SK-N-SH (cell line): Measurements from ENCODE around the gene CDC42SE2. TPM values are rescaled to one million over a fixed set of nuclear protein-coding genes. Genes with fewer than 3 reads are reported as not detected.
A peak's percentile ranks its signal among the peaks of the same experiment; 100 is the strongest.

Source experiments
- CTCF ChIA-PET: fragments of 300-600, 350-600 bp; formaldehyde crosslinking; extraction: SDS; loops from one replicate; lab custom pipeline; 2021; lab: Yijun Ruan, JAX
- POLR2A ChIA-PET: fragments of 350-600 bp; sonication (Branson Sonifier 250); formaldehyde crosslinking; extraction: SDS; loops from one replicate; lab custom pipeline; 2020; ENCODE audit warnings: antibody characterized with exemption, inconsistent platforms; lab: Yijun Ruan, JAX
- DNase-seq: peaks from one replicate; pipeline ENCODE4 v3.0.0; 2012
- H2AFZ ChIP-seq: fragments of 200-600 bp; sonication (generic); 2 replicates; pipeline ENCODE4 v1.8.1; 2016; ENCODE audit warnings: antibody characterized with exemption, mild to moderate bottlenecking, low read depth
- H3F3A ChIP-seq: fragments of 200-600 bp; sonication (generic); replicated peaks from 2 replicates; pipeline ENCODE3; 2016; ENCODE audit warnings: antibody characterized with exemption, mild to moderate bottlenecking; ENCODE audit not compliant: insufficient read depth
- H3K27ac ChIP-seq, 2 experiments: fragments of 200-500 bp in 1 of 2; fragments of 200-600 bp in 1 of 2; sonication (Bioruptor generic) in 1 of 2; sonication (generic), shearing (Covaris generic) in 1 of 2; 2 replicates each; pipeline versions ENCODE4 v1.5.1 to v1.6.1; 2014 to 2016; ENCODE audit warnings: low read depth in 2 of 2, inconsistent platforms in 1 of 2, low read length in 1 of 2, mild to moderate bottlenecking in 1 of 2, mixed read lengths in 1 of 2
- H3K27me3 ChIP-seq: fragments of 200-600 bp; sonication (generic), shearing (Covaris generic); 2 replicates; pipeline ENCODE4 v1.6.1; 2016; ENCODE audit warnings: mixed run types; ENCODE audit not compliant: insufficient read depth
- H3K36me3 ChIP-seq, 2 experiments: fragments of 200-500 bp in 1 of 2; fragments of 200-600 bp in 1 of 2; sonication (Bioruptor generic) in 1 of 2; sonication (generic) in 1 of 2; replicated peaks in 1 of 2; 2 replicates each; pipeline versions ENCODE3 to v1.5.1; 2014 to 2016; ENCODE audit warnings: low read length in 1 of 2, mild to moderate bottlenecking in 1 of 2; ENCODE audit not compliant: insufficient read depth in 2 of 2, control insufficient read depth in 1 of 2
- H3K4me1 ChIP-seq, 2 experiments: fragments of 200-500 bp in 1 of 2; fragments of 200-600 bp in 1 of 2; sonication (Bioruptor generic) in 1 of 2; sonication (generic), shearing (Covaris generic) in 1 of 2; 2 replicates each; pipeline versions ENCODE4 v1.5.1 to v1.6.1; 2014 to 2016; ENCODE audit warnings: low read depth in 1 of 2, low read length in 1 of 2, mixed run types in 1 of 2; ENCODE audit not compliant: insufficient read depth in 2 of 2, control insufficient read depth in 1 of 2
- H3K4me2 ChIP-seq: fragments of 200-600 bp; sonication (generic), shearing (Covaris generic); 2 replicates; pipeline ENCODE4 v1.6.1; 2017; ENCODE audit warnings: mixed run types
- H3K4me3 ChIP-seq, 2 experiments: fragments of 200-500 bp in 1 of 2; fragments of 200-600 bp in 1 of 2; sonication (Bioruptor generic) in 1 of 2; sonication (generic), shearing (Covaris generic) in 1 of 2; 2 replicates each; pipeline versions ENCODE4 v1.5.1 to v1.8.1; 2014 to 2016; ENCODE audit warnings: low read depth in 2 of 2, inconsistent platforms in 1 of 2, low read length in 1 of 2, mild to moderate bottlenecking in 1 of 2, mixed read lengths in 1 of 2, moderate library complexity in 1 of 2
- H3K79me2 ChIP-seq: fragments of 200-600 bp; sonication (generic); 2 replicates; pipeline ENCODE4 v1.8.1; 2017; ENCODE audit warnings: mild to moderate bottlenecking; ENCODE audit not compliant: insufficient read depth
- H3K9ac ChIP-seq: fragments of 200-600 bp; sonication (generic); 2 replicates; pipeline ENCODE4 v1.6.1; 2017; ENCODE audit warnings: mixed run types
- H3K9me2 ChIP-seq: fragments of 200-600 bp; sonication (generic); 2 replicates; pipeline ENCODE4 v1.6.1; 2017; ENCODE audit warnings: mixed run types
- H3K9me3 ChIP-seq: fragments of 200-600 bp; sonication (generic); 2 replicates; pipeline ENCODE4 v1.6.1; 2017; ENCODE audit warnings: mixed run types, mild to moderate bottlenecking, moderate library complexity
- H4K20me1 ChIP-seq: fragments of 200-600 bp; sonication (generic); 2 replicates; pipeline ENCODE4 v1.6.1; 2017; ENCODE audit warnings: mild to moderate bottlenecking, mixed run types; ENCODE audit not compliant: insufficient read depth
- CHD2 ChIP-seq: fragments of 150-350 bp; IDR thresholded peaks from 2 replicates; pipeline ENCODE4 v1.6.1; 2018; ENCODE audit warnings: low read length; ENCODE audit not compliant: partially characterized antibody
- CTCF ChIP-seq: fragments of 200-600 bp; sonication (generic); IDR thresholded peaks from 2 replicates; pipeline ENCODE4 v1.6.1; 2017; ENCODE audit warnings: antibody characterized with exemption, mild to moderate bottlenecking, moderate library complexity
- ELF1 ChIP-seq: IDR thresholded peaks from 2 replicates; pipeline ENCODE4 v1.4.0; 2012
- EP300 ChIP-seq, 2 experiments: IDR thresholded peaks; 2 replicates each; pipeline versions ENCODE4 v1.4.0 to v1.6.1; 2012; ENCODE audit warnings: borderline replicate concordance in 1 of 2, low read depth in 1 of 2, low read length in 1 of 2
- FOSL2 ChIP-seq: IDR thresholded peaks from 2 replicates; pipeline ENCODE4 v1.4.0; 2012; ENCODE audit warnings: low read depth, mild to moderate bottlenecking, moderate library complexity, borderline replicate concordance
- FOXJ3 ChIP-seq: sonication (generic); formaldehyde crosslinking; IDR thresholded peaks from 2 replicates; pipeline ENCODE4 v1.5.1; 2020; ENCODE audit warnings: mild to moderate bottlenecking, missing genetic modification reagents
- GABPA ChIP-seq: IDR thresholded peaks from 2 replicates; pipeline ENCODE4 v1.4.0; 2012; ENCODE audit warnings: low read depth, mild to moderate bottlenecking
- JUND ChIP-seq: IDR thresholded peaks from 2 replicates; pipeline ENCODE4 v1.4.0; 2012
- MXI1 ChIP-seq: IDR thresholded peaks from 2 replicates; pipeline ENCODE4 v1.6.1; 2012; ENCODE audit warnings: mild to moderate bottlenecking, low read depth, low read length, improper control_type of control experiment
- NRF1 ChIP-seq: IDR thresholded peaks from 2 replicates; pipeline ENCODE4 v1.6.1; 2012; ENCODE audit warnings: low read depth, mild to moderate bottlenecking, low read length
- POLR2AphosphoS5 ChIP-seq: IDR thresholded peaks from 2 replicates; pipeline ENCODE4 v1.6.1; 2012; ENCODE audit warnings: low read depth, low read length
- RXRA ChIP-seq: IDR thresholded peaks from 2 replicates; pipeline ENCODE4 v1.4.0; 2012; ENCODE audit warnings: low read depth, mild to moderate bottlenecking, borderline replicate concordance
- SIN3A ChIP-seq: IDR thresholded peaks from 2 replicates; pipeline ENCODE4 v1.6.1; 2012; ENCODE audit warnings: low read depth, mild to moderate bottlenecking, low read length, moderate library complexity, borderline replicate concordance
- SMC3 ChIP-seq: IDR thresholded peaks from 2 replicates; pipeline ENCODE4 v1.6.1; 2012; ENCODE audit warnings: low read depth, low read length, improper control_type of control experiment
- TAF1 ChIP-seq: IDR thresholded peaks from 2 replicates; pipeline ENCODE4 v1.6.1; 2012; ENCODE audit warnings: low read depth, mild to moderate bottlenecking, low read length, moderate library complexity, borderline replicate concordance
- TEAD4 ChIP-seq: IDR thresholded peaks from 2 replicates; pipeline ENCODE4 v1.4.0; 2012; ENCODE audit warnings: mild to moderate bottlenecking, borderline replicate concordance; ENCODE audit not compliant: insufficient read depth
- YY1 ChIP-seq: IDR thresholded peaks from 2 replicates; pipeline ENCODE4 v1.4.0; 2012; ENCODE audit warnings: low read depth, mild to moderate bottlenecking
- WGBS: methylation state at CpG from one replicate; pipeline ENCODE4 v1.1.6; 2017; ENCODE audit warnings: low lambda C conversion rate; 5-methylcytosine and 5-hydroxymethylcytosine counted together
- polyA plus RNA-seq, 3 experiments: library from polyadenylated mRNA; depleted of rRNA; stranded (reverse); fragments of >200 nt; gene quantifications; 2 replicates each; pipeline ENCODE4 v1.2.3, GENCODE V29; 2012
- TF ChIP-seq, protein P1 (sequence below): fragments of 150-350 bp; IDR thresholded peaks from 2 replicates; pipeline ENCODE4 v1.6.1; 2017; ENCODE audit warnings: antibody characterized with exemption, low read length, low read depth, borderline replicate concordance
- TF ChIP-seq, protein P2 (sequence below): IDR thresholded peaks from 2 replicates; pipeline ENCODE4; 2012
- TF ChIP-seq, protein P3 (sequence below): IDR thresholded peaks from 2 replicates; pipeline ENCODE4 v1.6.1; 2012; ENCODE audit warnings: mild to moderate bottlenecking, low read depth, low read length, moderate library complexity

The CDC42SE2 gene
- polyA plus RNA-seq, 1 of the 3 experiments (the other 2 are of a cell fraction): 8.6 TPM

- peaks cover 50% of the 10 kb centered on the region for H3K79me2 ChIP-seq
- POLR2A ChIA-PET: interaction anchor here (0.5 kb wide), 1 partner anchor 109 kb away, joined by 4 read pairs; no protein-coding TSS in a partner anchor
Observed at GRCh38 chr5:131375351-131375750, 111.5 kb downstream of the CDC42SE2 start.

DNA sequence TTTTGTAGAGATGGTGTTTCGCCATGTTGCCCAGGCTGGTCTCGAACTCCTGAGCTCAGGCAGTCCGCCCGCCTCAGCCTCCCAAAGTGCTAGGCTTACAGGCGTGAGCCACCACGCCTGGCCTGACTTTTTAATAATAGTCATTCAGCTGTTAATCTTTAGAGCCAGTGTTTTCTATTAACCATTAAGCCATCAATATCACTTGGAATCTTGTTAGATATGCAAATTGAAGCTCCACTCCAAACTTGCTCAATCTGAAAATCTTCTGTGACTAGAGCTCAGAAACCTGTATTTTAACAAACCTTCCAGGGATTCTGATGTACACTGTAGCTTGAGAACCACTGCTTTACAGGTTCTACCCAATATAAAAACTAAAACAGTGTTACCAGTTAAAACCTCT is 113.5 kb downstream of the CDC42SE2 start:
- Histone ChIP-seq H3K79me2 (peaks cover 50% of the 10 kb centered on the region; the same call in 1 of the 2 replicates), H3F3A (peaks cover 16% of the 10 kb centered on the region), H3K36me3 (peaks cover 0 to 9% of the 10 kb centered on the region in 2 experiments), H3K4me1 (peaks cover 6 to 31% of the 10 kb centered on the region in 2 experiments), H3K4me3 (no peak overlapping the region), H3K27me3 (no peaks in the 10 kb centered on the region), H2AFZ (no peak overlapping the region), H3K9me2 (no peaks in the 10 kb centered on the region), H3K9ac (no peak overlapping the region), H3K9me3 (no peaks in the 10 kb centered on the region), H3K27ac (peak overlapping the region in 1 of 2 experiments; percentile 73; a peak in 2 of 4 replicates), H3K4me2 (peak overlapping the region; percentile 42; the same call in 1 of the 2 replicates)
- CTCF ChIA-PET: interaction anchor here (1.2 to 1.8 kb wide), 2 partner anchors 46 to 113 kb away, joined by 3 to 4 read pairs; partner anchors contain the start of gene CDC42SE2
- POLR2A ChIA-PET: no interaction called here
- DNase-seq: no peak
- WGBS: 93% methylated on average over 6 of the region's 6 CpGs
- TF ChIP-seq ELF1 (no peak), MXI1 (no peak), NRF1 (no peak), SMC3 (no peak), CTCF (no peak), YY1 (no peak), EP300 (IDR thresholded peaks at IDR 0.05; ENCODE audit: borderline replicate concordance in 1 of 2, low read depth in 1 of 2, low read length in 1 of 2) (no peak), POLR2AphosphoS5 (no peak), FOSL2 (no peak), SIN3A (no peak), GABPA (no peak), CHD2 (no peak)
- TF ChIP-seq, protein P1, sequence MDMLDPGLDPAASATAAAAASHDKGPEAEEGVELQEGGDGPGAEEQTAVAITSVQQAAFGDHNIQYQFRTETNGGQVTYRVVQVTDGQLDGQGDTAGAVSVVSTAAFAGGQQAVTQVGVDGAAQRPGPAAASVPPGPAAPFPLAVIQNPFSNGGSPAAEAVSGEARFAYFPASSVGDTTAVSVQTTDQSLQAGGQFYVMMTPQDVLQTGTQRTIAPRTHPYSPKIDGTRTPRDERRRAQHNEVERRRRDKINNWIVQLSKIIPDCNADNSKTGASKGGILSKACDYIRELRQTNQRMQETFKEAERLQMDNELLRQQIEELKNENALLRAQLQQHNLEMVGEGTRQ: no peak
- TF ChIP-seq, protein P2, sequence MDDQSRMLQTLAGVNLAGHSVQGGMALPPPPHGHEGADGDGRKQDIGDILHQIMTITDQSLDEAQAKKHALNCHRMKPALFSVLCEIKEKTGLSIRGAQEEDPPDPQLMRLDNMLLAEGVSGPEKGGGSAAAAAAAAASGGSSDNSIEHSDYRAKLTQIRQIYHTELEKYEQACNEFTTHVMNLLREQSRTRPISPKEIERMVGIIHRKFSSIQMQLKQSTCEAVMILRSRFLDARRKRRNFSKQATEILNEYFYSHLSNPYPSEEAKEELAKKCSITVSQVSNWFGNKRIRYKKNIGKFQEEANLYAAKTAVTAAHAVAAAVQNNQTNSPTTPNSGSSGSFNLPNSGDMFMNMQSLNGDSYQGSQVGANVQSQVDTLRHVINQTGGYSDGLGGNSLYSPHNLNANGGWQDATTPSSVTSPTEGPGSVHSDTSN: no peak
- TF ChIP-seq, all 33 proteins: peak for 0
- H4K20me1 ChIP-seq: no peaks in the 10 kb centered on the region

More at GRCh38 chr5:131375351-131375750, 111.5 kb downstream of the CDC42SE2 start:
- Histone ChIP-seq H3K36me3 (peaks cover 0 to 9% of the 10 kb centered on the region in 2 experiments), H3K4me3 (no peak overlapping the region), H3K9ac (no peak overlapping the region), H3K4me2 (no peak overlapping the region), H3K9me2 (no peaks in the 10 kb centered on the region), H3F3A (peaks cover 16% of the 10 kb centered on the region), H2AFZ (no peak overlapping the region), H3K27ac (no peak overlapping the region), H4K20me1 (no peaks in the 10 kb centered on the region), H3K27me3 (no peaks in the 10 kb centered on the region), H3K9me3 (no peaks in the 10 kb centered on the region), H3K4me1 (peaks cover 0 to 31% of the 10 kb centered on the region in 2 experiments)
- CTCF ChIA-PET: interaction anchor here (1.0 kb wide), 1 partner anchor 9 kb away, joined by 3 read pairs; no protein-coding TSS in a partner anchor
- no peak for TF ChIP-seq CHD2
- no peak for TF ChIP-seq TEAD4
- TF ChIP-seq, protein P3, sequence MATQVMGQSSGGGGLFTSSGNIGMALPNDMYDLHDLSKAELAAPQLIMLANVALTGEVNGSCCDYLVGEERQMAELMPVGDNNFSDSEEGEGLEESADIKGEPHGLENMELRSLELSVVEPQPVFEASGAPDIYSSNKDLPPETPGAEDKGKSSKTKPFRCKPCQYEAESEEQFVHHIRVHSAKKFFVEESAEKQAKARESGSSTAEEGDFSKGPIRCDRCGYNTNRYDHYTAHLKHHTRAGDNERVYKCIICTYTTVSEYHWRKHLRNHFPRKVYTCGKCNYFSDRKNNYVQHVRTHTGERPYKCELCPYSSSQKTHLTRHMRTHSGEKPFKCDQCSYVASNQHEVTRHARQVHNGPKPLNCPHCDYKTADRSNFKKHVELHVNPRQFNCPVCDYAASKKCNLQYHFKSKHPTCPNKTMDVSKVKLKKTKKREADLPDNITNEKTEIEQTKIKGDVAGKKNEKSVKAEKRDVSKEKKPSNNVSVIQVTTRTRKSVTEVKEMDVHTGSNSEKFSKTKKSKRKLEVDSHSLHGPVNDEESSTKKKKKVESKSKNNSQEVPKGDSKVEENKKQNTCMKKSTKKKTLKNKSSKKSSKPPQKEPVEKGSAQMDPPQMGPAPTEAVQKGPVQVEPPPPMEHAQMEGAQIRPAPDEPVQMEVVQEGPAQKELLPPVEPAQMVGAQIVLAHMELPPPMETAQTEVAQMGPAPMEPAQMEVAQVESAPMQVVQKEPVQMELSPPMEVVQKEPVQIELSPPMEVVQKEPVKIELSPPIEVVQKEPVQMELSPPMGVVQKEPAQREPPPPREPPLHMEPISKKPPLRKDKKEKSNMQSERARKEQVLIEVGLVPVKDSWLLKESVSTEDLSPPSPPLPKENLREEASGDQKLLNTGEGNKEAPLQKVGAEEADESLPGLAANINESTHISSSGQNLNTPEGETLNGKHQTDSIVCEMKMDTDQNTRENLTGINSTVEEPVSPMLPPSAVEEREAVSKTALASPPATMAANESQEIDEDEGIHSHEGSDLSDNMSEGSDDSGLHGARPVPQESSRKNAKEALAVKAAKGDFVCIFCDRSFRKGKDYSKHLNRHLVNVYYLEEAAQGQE: no peak
- TF ChIP-seq JUND: no peak
- TF ChIP-seq TAF1: no peak
- no peak for TF ChIP-seq FOXJ3 (CRISPR knock-in tag)
- no peak for TF ChIP-seq RXRA
- 98% methylated on average over 2 of the region's 2 CpGs for WGBS
- no peak for DNase-seq
